H1 (cell line): ENCODE data around the gene LCAT. TPM values are rescaled to one million over a fixed set of nuclear protein-coding genes. Genes with fewer than 3 reads are reported as not detected.

Source experiments
- CHD1 ChIP-seq: IDR thresholded peaks from 2 replicates; pipeline ENCODE4 v1.6.1; 2012; ENCODE audit warnings: low read depth, low read length, improper control_type of control experiment
- CTCF ChIP-seq, 3 experiments: IDR thresholded peaks; 1 replicate in 2 of 3; 2 replicates in 1 of 3; pipeline versions ENCODE4 v1.5.1 to v1.6.1; 2011; ENCODE audit warnings: low read length in 3 of 3, mild to moderate bottlenecking in 3 of 3, inconsistent platforms in 2 of 3, low read depth in 1 of 3, moderate library complexity in 1 of 3; ENCODE audit not compliant: insufficient read depth in 1 of 3; ENCODE audit errors: control extremely low read depth in 1 of 3
- HDAC6 ChIP-seq: IDR thresholded peaks from one replicate; pipeline ENCODE4 v1.7.1; 2012; ENCODE audit warnings: low read depth, mild to moderate bottlenecking, inconsistent platforms, low read length, moderate library complexity
- JUND ChIP-seq: IDR thresholded peaks from 2 replicates; pipeline ENCODE4 v1.6.1; 2011; ENCODE audit warnings: mild to moderate bottlenecking, improper control_type of control experiment, low read length
- MAFK ChIP-seq: IDR thresholded peaks from 2 replicates; pipeline ENCODE4 v1.6.1; 2012; ENCODE audit warnings: low read depth, mild to moderate bottlenecking, improper control_type of control experiment, low read length
- NANOG ChIP-seq: IDR thresholded peaks from 2 replicates; pipeline ENCODE4 v1.6.1; 2011; ENCODE audit warnings: low read length, low read depth, mild to moderate bottlenecking, inconsistent platforms; ENCODE audit not compliant: insufficient read depth, poor library complexity, severe bottlenecking
- POLR2AphosphoS5 ChIP-seq: IDR thresholded peaks from 2 replicates; pipeline ENCODE4 v1.6.1; 2011; ENCODE audit warnings: low read depth, low read length
- RAD21 ChIP-seq, 2 experiments: IDR thresholded peaks in 1 of 2; conservative IDR thresholded peaks in 1 of 2; 2 replicates each; pipeline ENCODE4 v1.6.1; 2011; ENCODE audit warnings: low read depth in 2 of 2, low read length in 2 of 2, improper control_type of control experiment in 1 of 2, inconsistent platforms in 1 of 2, mild to moderate bottlenecking in 1 of 2, moderate library complexity in 1 of 2
- ZNF274 ChIP-seq: IDR thresholded peaks from 2 replicates; pipeline ENCODE4 v1.7.0; 2012; ENCODE audit warnings: low read length, borderline replicate concordance; ENCODE audit errors: extremely low read depth
- polyA plus RNA-seq, 7 experiments: library from polyadenylated mRNA; depleted of rRNA in 3 of 7; stranded (reverse) in 5 of 7; unstranded in 2 of 7; fragments of >200 nt in 5 of 7; fragments of 200-250 nt in 2 of 7; gene quantifications; 1 replicate in 5 of 7; 2 replicates in 1 of 7; 4 replicates in 1 of 7; pipeline versions ENCODE4 v1.2.1 to v1.2.3, GENCODE V29; 2011 to 2013; ENCODE audit warnings: missing spikeins in 2 of 7, mixed read lengths in 2 of 7
- total RNA-seq: library from RNA; stranded (reverse); fragmentation: NEBNext Ultra II Directional; extraction: Animal tissue kit (Norgen Biotek cat#: 25700); gene quantifications from 2 replicates; pipeline ENCODE4 v1.2.1, GENCODE V29; 2021
- TF ChIP-seq, protein P1 (sequence below): IDR thresholded peaks from 2 replicates; pipeline ENCODE4 v1.6.1; 2011; ENCODE audit warnings: low read length, improper control_type of control experiment

The LCAT gene
- total and polyA plus RNA-seq, 2 of the 8 experiments (the other 6 are each of a cell fraction or from before 2014, with no cell fraction given): 9.4 to 19.6 TPM

GRCh38 chr16:67928561-67929364 is 15.2 kb downstream of the LCAT start (continued):
- peak; percentile 45 for TF ChIP-seq NANOG
- no peak for TF ChIP-seq ZNF274
- peak; percentile 96 to 100 (median 96) for TF ChIP-seq CTCF (IDR thresholded peaks at IDR 0.05; ENCODE audit: control extremely low read depth in 1 of 3, insufficient read depth in 1 of 3, low read depth in 1 of 3, low read length in 3 of 3)
- TF ChIP-seq RAD21 (IDR thresholded peaks at IDR 0.05 in 1 of 2, conservative IDR thresholded peaks at IDR 0.05 in 1 of 2; ENCODE audit: low read depth in 2 of 2, low read length in 2 of 2): peak; percentile 94
- TF ChIP-seq JUND: peak; percentile 28; the same call in 1 of the 2 replicates
- no peak for TF ChIP-seq HDAC6
- TF ChIP-seq, protein P1, sequence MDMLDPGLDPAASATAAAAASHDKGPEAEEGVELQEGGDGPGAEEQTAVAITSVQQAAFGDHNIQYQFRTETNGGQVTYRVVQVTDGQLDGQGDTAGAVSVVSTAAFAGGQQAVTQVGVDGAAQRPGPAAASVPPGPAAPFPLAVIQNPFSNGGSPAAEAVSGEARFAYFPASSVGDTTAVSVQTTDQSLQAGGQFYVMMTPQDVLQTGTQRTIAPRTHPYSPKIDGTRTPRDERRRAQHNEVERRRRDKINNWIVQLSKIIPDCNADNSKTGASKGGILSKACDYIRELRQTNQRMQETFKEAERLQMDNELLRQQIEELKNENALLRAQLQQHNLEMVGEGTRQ: no peak
- peak; percentile 50; the same call in 1 of the 2 replicates for TF ChIP-seq POLR2AphosphoS5
- no peak for TF ChIP-seq MAFK
- TF ChIP-seq CHD1: no peak
